CD4-positive, alpha-beta T cell (primary cell): ENCODE measurements around the gene HDAC4. TPM values are rescaled to one million over a fixed set of nuclear protein-coding genes. Genes with fewer than 3 reads are reported as not detected.
A peak's percentile ranks its signal among the peaks of the same experiment; 100 is the strongest.

Experiments
- ATAC-seq: fragments of 200-7000 bp; cut with Tn5 transposase; one replicate; pipeline ENCODE4 v1.10.0; 2022; ENCODE audit warnings: mild to moderate bottlenecking; ENCODE audit not compliant: poor library complexity
- CTCF ChIA-PET: fragments of 350-600 bp; sonication (Branson Sonifier 250); formaldehyde crosslinking; loops from one replicate; lab custom pipeline; 2021; ENCODE audit warnings: antibody characterized with exemption, inconsistent platforms; lab: Charles Lee
- POLR2A ChIA-PET: fragments of 350-600 bp; sonication (Branson Sonifier 250); formaldehyde crosslinking; loops from one replicate; lab custom pipeline; 2021; ENCODE audit warnings: antibody characterized with exemption, inconsistent platforms; lab: Charles Lee
- DNase-seq, 14 experiments: peaks; one replicate each; pipeline ENCODE4 v3.0.0-alpha.2; 2013 to 2020; ENCODE audit warnings: mixed read lengths in 2 of 14
- H3K27ac ChIP-seq, 2 donors: one replicate each; pipeline versions ENCODE4 v1.5.1 to v1.7.0; 2013; ENCODE audit warnings: low read length in 2 of 2, low read depth in 1 of 2, mild to moderate bottlenecking in 1 of 2
- H3K27me3 ChIP-seq, 2 experiments: 1 replicate in 1 of 2; 2 replicates in 1 of 2; pipeline versions ENCODE4 v1.6.1 to v1.7.0; 2013; ENCODE audit warnings: low read length in 2 of 2, control low read depth in 1 of 2, mild to moderate bottlenecking in 1 of 2, moderate library complexity in 1 of 2; ENCODE audit not compliant: insufficient read depth in 2 of 2, control insufficient read depth in 1 of 2
- H3K36me3 ChIP-seq: one replicate; pipeline ENCODE4 v1.6.1; 2013; ENCODE audit warnings: low read length, control low read depth; ENCODE audit not compliant: insufficient read depth
- H3K4me1 ChIP-seq: one replicate; pipeline ENCODE4 v1.6.1; 2013; ENCODE audit warnings: low read length, control low read depth; ENCODE audit not compliant: insufficient read depth
- H3K4me3 ChIP-seq: one replicate; pipeline ENCODE4 v1.5.1; 2013; ENCODE audit warnings: mild to moderate bottlenecking, low read length, moderate library complexity
- H3K9me3 ChIP-seq, 2 experiments: 1 replicate in 1 of 2; 2 replicates in 1 of 2; pipeline versions ENCODE4 v1.6.1 to v1.7.0; 2013; ENCODE audit warnings: low read length in 2 of 2, mild to moderate bottlenecking in 2 of 2, control low read depth in 1 of 2, moderate library complexity in 1 of 2; ENCODE audit not compliant: control insufficient read depth in 1 of 2, insufficient read depth in 1 of 2
- H3K27ac Mint-ChIP-seq: one replicate; pipeline ENCODE4 v1.8.0; 2020; ENCODE audit warnings: mixed read lengths
- H3K27me3 Mint-ChIP-seq: one replicate; pipeline ENCODE4 v1.8.0; 2021; ENCODE audit warnings: mixed read lengths
- H3K36me3 Mint-ChIP-seq: one replicate; pipeline ENCODE4 v1.8.0; 2021; ENCODE audit warnings: low read depth, mixed read lengths
- H3K4me1 Mint-ChIP-seq: one replicate; pipeline ENCODE4 v1.8.0; 2021; ENCODE audit warnings: low read depth, mixed read lengths
- H3K4me3 Mint-ChIP-seq: one replicate; pipeline ENCODE4 v1.8.0; 2020; ENCODE audit warnings: mild to moderate bottlenecking, mixed read lengths
- H3K9me3 Mint-ChIP-seq: one replicate; pipeline ENCODE4 v1.8.0; 2020; ENCODE audit warnings: mixed read lengths
- intact Hi-C, 2 experiments: fragments of 100-400 bp; cut with DNase I in 1 of 2; cut with micrococcal nuclease in 1 of 2; formaldehyde crosslinking; loops; one replicate each; pipeline versions ENCODE4 v1.15.1 to v1.9.0; 2023 to 2025; cut with DNase I, micrococcal nuclease
- total RNA-seq, 174 experiments: library from RNA in 2 of 174; stranded (reverse) in 2 of 174; gene quantifications; one replicate each; pipeline ENCODE4 v1.2.3 and lab custom pipeline; 2021 to 2026
- TF ChIP-seq, protein P1 (sequence below): fragments of 200-600 bp; IDR thresholded peaks from one replicate; pipeline ENCODE4 v1.8.0; 2022; ENCODE audit warnings: antibody characterized with exemption, mild to moderate bottlenecking

Gene HDAC4
- total RNA-seq, 2 experiments from 2014 or later: 45.3 to 49.2 TPM

DNA sequence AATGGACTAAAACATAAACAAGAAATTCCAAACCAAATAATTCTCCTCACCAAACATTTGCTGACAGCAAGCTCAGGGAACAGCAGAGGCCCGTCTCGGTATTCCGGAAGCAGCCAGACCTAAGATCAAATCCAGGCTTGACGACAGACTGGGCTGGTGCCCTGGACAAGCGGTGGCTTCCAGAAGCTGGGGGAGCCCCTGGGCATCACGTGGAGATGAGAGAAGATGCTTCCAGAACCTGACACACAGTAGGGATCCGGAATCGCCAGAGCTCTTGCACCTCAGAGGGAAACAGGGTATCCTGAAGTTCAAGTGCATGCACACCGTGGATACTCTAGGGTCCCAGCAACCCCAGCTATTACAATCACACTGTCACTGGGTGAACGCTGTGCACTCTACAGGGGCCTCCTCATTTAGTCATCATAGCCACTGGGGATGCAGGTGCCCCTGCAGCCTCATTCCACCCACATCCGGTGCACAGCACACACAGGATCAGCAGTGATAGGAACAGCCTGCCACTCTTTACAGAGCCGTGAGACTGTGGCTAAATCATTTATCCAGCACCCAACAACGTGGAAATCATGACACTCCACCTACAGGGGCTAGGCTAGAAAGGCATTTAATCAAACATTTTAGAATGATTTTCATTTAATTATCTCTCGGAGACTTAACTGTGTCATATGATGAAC lies 102.6 kb downstream of the HDAC4 start:
- DNase-seq: peak in 13 of 14 experiments; percentile 61 to 90 (median 75)
- ChIA-PET POLR2A (interaction anchor here (0.7 to 6.8 kb wide), 13 partner anchors 11 to 163 kb away, joined by 3 to 87 read pairs (median 5); partner anchors contain the start of gene HDAC4), CTCF (interaction anchor here (0.6 to 7.8 kb wide), 15 partner anchors 9 to 179 kb away, joined by 3 to 79 read pairs (median 5); no protein-coding TSS in a partner anchor)
- Histone ChIP-seq H3K4me1 (peaks cover 78% of the 10 kb centered on the region), H3K9me3 (no peaks in the 10 kb centered on the region), H3K27me3 (no peaks in the 10 kb centered on the region), H3K36me3 (peaks cover 2% of the 10 kb centered on the region), H3K4me3 (peak overlapping the region; percentile 58), H3K27ac (peak overlapping the region; percentile 55 to 66)
- Mint-ChIP-seq H3K36me3 (peaks cover 5% of the 10 kb centered on the region), H3K27me3 (no peaks in the 10 kb centered on the region), H3K27ac (peak overlapping the region; percentile 93), H3K4me1 (peaks cover 82% of the 10 kb centered on the region), H3K4me3 (peak overlapping the region; percentile 93), H3K9me3 (no peaks in the 10 kb centered on the region)
- peak; percentile 86 for ATAC-seq
- intact Hi-C loops: loop anchor here (1.0 to 5.0 kb wide), 7 partner anchors 9 to 71 kb away; no protein-coding TSS in a partner anchor
- TF ChIP-seq, protein P1, sequence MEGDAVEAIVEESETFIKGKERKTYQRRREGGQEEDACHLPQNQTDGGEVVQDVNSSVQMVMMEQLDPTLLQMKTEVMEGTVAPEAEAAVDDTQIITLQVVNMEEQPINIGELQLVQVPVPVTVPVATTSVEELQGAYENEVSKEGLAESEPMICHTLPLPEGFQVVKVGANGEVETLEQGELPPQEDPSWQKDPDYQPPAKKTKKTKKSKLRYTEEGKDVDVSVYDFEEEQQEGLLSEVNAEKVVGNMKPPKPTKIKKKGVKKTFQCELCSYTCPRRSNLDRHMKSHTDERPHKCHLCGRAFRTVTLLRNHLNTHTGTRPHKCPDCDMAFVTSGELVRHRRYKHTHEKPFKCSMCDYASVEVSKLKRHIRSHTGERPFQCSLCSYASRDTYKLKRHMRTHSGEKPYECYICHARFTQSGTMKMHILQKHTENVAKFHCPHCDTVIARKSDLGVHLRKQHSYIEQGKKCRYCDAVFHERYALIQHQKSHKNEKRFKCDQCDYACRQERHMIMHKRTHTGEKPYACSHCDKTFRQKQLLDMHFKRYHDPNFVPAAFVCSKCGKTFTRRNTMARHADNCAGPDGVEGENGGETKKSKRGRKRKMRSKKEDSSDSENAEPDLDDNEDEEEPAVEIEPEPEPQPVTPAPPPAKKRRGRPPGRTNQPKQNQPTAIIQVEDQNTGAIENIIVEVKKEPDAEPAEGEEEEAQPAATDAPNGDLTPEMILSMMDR: peak; percentile 17

DNA sequence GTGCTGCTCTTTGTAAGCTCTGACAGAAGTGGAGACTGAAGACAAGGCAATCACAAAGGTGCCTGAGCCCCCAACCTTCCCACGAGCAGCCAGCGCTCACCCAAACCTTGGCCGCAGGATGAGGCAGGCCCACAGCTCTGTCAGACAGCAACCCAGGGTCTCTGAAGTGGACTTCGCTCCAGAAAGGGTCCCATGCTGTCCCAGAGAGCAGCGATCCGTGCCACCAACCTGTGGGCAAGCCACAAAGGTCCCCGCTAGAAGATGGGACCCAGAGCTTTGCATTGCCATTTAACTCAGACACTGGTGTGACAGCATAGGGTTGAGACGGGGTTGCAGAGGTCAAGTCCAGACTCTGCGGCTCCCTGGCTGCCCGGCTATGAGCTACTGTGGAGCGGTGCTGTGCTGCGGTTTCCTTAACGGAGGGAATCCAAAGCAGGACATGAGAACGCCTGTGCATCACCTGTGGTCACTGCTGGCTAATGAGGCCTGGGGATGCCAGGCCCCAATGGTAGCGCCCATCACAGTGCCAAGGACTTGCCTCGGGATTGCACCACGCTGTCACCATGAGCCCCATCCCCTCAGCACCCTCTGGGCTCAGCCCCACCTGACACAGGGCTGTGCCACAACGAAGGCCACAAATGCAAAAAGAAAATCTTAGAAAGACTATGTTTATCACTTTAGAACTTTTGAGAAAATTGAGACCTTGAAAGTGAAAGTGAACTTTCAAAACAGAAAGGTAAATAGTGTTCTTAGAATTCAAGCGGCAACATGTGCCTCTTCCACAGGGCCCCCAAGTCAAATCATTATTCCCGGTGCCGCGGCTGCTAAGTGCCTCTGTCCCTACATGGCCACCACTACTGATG lies 103.4 kb downstream of the HDAC4 start:
- DNase-seq: peak in 3 of 14 experiments; percentile 31 to 53 (median 36)
- peak overlapping the region; percentile 93 for H3K27ac Mint-ChIP-seq
- peak overlapping the region; percentile 58 for H3K4me3 ChIP-seq
- peak overlapping the region; percentile 93 for H3K4me3 Mint-ChIP-seq
- TF ChIP-seq, protein P1: no peak
- peaks cover 5% of the 10 kb centered on the region for H3K36me3 Mint-ChIP-seq
- no peaks in the 10 kb centered on the region for H3K27me3 Mint-ChIP-seq
- H3K9me3 ChIP-seq: no peaks in the 10 kb centered on the region
- intact Hi-C loops: loop anchor here (1.0 to 5.0 kb wide), 7 partner anchors 8 to 72 kb away; no protein-coding TSS in a partner anchor
- H3K27ac ChIP-seq: peak overlapping the region; percentile 55 to 66
- H3K4me1 Mint-ChIP-seq: peaks cover 81% of the 10 kb centered on the region
- ChIA-PET POLR2A (interaction anchor here (0.7 to 6.8 kb wide), 12 partner anchors 11 to 104 kb away, joined by 3 to 87 read pairs (median 8); partner anchors contain the start of gene HDAC4), CTCF (interaction anchor here (0.6 to 7.8 kb wide), 8 partner anchors 8 to 100 kb away, joined by 4 to 79 read pairs (median 8); no protein-coding TSS in a partner anchor)
- peaks cover 2% of the 10 kb centered on the region for H3K36me3 ChIP-seq
- H3K4me1 ChIP-seq: peaks cover 72% of the 10 kb centered on the region
- H3K9me3 Mint-ChIP-seq: no peaks in the 10 kb centered on the region
- no peaks in the 10 kb centered on the region for H3K27me3 ChIP-seq
- no peak for ATAC-seq
